ENCODE data around the gene SMARCD1.

SMARCD1 gene

DNA sequence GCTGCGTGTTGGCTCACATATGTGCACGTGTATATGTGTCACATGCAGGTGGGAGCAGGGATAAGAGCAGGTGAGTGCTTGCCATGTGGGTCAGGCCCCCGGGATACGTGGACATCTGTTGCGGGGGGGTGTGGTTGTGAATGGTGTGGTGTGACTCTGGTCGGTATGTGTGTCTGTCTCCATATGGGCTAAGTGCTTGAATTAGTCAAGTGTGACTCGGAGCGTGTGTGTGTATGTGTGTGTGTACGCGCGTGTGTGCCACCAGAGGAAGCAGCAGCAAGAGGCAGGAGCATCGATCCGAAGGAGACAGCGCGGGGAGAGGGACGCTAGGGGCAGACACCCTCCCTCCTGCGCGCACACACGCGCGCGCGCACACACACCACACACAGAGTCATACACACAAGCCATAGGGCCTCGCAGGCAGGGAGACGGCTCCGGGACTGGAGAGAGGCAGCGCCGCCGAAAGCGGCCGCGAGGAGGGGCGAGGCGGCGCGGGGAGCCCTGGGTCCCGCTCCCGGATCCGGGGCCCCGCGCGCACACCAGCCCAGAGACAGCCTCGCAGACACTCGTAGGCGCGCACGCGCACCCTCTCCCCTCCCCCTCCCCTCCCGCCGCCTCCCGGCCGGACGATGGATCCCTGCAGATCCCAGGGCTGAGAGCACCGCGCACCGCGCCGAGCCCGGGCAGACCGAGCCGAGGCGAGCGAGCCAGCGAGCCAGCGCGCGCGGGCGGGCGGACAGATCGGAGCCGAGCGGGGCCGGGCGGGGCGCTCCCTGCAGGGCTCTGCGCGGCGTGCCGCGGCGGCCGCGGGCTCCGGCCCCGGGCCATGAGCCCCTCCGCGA is 27.9 kb upstream of the SMARCD1 start, which contains the start of gene ASIC1:
TSS of gene ASIC1 (plus strand) at position 597 of the 842 bp plus-strand sequence. CDS start 1,171 bp downstream, outside the sequence.
- DNase-seq: peak; percentile 46

DNA sequence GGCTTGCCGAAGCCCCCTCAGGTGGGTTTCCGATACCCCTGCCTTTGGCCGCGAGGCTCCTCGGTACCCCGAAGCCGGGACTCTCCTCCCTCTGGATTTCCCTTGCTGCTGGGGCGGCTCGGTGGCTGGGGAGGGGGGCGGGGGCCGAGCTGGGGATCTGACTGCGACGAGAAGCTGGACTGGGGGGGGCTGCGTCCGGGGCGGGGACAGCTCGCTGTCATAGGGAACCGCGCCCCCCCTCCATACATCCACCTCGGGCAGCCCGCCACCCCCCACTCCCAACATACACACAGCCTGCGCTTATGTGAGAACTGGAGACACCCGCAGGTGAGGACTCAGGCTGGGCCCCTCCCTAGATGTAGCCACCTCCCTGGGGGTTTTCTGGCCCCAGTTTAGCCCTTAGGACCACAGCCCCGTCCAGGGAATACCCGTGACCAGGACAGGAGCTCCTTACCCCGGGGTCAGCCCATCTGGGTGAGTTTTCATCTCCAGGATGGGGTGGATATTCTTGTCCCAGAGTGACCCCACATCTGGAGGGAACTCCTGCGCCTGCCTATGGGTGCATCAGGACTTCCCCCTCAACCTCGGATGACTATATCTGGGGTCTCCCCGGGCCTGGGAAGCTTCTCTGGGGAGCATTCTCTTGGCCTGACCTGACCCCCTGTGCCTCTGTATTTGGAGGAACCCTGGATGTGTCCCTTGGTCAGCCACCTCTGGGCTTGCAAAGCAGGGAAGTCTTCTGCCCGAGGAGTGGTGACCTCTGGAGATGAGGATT is 27.1 kb upstream of the SMARCD1 start:
- no peak for DNase-seq

DNA sequence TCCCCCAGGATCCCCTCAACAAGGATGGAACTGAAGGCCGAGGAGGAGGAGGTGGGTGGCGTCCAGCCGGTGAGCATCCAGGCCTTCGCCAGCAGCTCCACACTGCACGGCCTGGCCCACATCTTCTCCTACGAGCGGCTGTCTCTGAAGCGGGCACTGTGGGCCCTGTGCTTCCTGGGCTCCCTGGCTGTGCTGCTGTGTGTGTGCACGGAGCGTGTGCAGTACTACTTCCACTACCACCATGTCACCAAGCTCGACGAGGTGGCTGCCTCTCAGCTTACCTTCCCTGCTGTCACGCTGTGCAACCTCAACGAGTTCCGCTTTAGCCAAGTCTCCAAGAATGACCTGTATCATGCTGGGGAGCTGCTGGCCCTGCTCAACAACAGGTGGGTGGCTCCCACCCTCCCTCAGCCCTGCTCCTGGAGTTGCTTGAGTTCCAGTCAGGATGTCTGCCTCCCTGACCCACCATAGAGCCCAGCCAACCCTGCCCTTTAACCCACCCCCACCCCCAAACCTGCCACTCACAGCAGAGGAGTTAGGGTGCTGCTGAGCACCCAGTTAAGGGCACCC is 26.3 kb upstream of the SMARCD1 start:
- DNase-seq: peak; percentile 55

DNA sequence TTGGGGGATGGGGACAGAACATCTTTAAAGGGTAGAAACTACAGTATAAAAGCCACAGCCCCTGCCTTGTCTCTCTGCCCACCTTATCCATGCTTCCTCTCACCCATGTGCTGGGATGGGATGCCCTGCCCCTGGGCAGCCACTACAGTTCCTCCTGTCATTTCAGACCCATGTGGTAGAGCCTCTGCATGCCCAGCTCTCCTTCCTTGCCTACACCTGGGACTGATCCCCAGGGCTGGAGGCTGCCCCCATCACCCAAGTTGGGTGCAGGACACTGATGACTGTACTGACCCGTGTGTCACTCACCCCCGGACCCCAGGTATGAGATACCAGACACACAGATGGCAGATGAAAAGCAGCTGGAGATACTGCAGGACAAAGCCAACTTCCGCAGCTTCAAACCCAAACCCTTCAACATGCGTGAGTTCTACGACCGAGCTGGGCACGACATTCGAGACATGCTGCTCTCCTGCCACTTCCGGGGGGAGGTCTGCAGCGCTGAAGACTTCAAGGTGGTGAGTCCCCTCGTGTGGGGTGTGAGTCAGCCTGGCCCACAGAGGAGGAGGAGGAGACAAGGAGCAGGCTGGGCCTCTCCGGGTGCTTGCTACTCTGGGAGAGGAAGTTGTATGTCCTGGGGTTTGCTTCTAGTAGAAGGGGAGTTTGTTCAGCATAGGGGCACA is 25.6 kb upstream of the SMARCD1 start:
- no peak for DNase-seq

DNA sequence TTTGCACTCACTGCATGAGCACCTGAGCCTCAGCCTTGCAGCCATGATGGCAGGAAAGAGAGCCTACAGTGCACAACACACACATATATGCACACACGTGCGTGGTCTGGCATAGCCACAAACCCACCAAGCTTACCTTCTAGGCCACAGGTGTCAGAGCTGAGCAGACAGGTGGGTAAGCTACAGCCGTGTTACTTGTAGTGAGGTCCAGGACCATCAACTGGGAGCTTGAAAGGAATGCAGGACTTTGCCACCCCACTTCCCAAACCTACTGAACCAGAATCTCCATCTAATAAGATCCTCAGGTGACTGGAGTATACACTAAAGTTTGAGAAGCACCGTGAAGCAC is 25.0 kb upstream of the SMARCD1 start:
- DNase-seq: no peak

DNA sequence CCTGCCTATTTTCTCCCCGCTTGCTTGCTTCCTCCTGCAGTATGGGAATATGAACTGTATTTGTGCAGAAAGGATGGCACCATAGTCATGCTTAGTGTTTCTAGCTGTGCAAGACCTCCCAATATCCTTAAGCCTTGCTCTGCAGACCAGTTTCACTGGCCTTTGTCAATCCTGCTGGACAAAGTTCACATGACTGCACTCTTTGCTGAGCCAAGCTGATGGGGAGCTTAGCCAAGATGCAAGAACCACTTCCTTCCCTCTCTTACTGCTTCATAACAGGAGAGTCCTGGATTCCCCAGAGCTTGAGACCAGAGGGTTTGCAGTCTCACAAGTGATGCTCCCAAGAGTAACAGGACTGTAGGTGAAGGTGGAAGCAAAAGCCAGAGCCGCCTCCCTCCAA is 24.0 kb upstream of the SMARCD1 start:
- no peak for DNase-seq

DNA sequence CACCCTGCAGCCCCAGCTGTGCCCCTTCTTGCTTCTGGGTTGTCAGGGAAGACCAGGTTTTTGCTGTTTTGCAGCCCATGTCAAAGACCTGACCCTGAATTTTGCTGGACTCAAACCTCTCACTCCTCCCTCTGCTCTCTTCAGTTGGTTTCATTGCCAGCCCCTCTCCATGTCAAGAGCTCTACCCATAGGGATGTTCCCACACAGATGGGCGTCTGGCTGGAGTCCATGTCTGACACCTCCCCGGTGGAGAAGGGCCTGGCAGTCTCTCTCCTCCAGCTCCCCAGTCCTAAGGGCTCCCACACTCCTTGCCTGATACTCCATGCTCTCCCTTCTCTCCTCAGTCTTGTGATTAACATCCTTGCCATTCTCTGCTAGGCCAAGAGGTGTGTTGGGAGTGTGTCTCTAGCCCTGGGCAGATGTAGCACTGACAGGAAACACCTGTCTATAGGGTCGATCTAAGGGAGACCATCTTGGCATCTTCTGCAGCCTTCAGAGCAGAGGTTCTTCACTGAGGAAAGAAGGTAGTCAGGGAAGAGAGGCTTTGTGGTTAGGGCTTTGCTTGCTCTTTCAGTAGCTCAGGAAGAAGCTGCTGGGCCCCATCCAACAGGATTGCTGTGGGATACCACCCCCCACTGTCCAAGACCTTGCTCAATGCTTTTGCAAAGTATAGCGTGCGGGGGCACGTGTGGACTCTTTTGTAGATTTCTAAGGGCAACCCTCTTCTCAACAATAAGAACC is 23.0 kb upstream of the SMARCD1 start:
- peak; percentile 12 for DNase-seq

DNA sequence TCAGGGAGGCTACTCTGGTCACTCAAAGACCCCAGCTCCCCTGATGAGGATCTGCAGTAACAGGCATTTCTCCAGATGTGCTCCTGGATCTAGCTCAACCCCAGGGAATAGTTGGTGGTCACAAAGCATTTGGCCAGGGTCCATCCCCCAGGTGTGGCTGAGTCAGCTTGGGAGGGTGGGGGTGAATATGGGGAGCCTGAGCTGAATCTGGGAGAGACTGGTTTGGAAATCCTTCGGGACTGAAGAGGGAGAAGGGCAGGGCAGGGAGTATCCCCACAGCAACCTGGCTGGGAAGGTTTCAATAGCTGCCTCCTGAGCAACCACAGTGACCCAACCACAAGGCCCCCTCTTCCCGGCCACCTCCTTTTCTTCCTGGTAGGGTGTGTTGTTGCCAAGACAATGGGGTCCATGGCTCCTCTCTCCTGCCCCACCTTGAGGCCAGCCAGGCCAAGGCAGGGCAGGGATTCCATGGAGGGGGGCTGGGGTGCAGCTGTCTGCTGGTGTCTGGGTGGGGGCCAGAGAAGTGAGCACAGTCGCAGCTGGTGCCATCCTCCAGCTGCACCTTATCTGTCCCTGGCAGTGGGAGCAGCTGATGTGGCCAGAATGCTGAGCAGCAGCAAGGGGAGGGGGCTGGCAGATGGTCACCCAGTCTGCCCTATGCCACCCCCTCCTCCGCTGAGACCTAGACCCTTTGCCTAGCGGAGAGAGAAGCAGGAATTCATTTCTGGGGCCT is 22.2 kb upstream of the SMARCD1 start:
- DNase-seq: no peak

DNA sequence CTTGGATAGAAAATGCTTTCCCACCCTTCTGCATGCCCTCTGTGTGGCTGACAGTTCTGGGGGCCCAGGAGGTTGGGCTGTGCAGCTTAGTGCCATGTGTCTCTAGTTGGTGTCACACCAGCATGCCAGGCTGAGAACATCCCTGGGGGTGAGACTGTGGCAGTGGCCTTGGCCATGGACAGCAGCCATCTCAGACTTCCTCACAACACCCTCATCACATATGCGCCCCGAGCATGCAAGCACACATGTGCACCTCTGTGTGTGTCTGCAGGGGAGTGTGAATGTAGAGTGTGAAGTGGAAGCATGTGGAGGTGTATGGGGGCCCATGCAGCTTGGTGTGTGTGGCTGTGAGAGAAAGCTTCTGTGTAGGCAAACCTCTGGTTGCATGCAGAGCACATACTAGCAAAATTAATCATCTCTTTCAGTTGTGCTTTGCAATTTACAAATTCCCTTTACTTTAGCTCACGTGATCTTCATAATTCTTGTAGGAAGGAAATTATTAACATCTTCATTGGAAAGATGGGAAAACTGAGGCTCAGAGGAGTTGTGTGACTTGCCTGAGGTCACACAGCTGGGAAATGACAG is 19.3 kb upstream of the SMARCD1 start:
- DNase-seq: no peak

DNA sequence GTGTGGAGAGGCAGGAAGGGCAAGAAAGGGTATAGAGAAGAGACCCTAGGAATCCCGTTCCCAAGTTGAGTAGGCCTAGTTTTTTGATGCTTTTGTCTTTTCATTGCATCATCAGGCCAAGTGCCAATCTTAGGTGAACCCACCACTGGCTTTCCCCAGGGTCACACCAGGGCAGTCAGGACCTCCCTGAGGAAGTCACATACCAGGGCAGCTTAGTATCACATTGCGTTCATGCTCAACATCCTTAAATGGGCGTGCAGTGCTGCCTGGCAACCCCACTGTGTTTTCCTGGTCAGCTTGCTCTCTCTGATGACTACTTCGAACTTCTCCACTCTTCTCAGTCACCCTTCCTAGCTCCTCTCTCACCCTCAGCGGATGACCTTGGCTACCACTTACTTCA is 18.7 kb upstream of the SMARCD1 start:
- no peak for DNase-seq

DNA sequence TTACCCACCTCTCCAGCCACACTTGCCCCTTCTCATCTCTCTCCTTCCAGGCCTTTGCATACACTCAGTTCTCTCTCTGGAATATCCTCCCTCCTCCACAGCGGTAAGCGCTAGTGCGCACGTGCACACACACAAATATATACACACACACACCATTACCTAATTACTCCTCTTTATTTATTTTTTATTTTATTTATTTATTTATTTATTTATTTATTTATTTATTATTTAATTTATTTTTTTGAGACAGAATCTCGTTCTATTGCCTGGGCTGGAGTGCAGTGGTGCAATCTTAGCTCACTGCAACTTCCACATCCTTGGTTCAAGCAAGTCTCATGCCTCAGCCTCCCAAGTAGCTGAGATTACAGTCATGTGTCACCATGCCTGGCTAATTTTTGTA is 16.1 kb upstream of the SMARCD1 start:
- DNase-seq: no peak

DNA sequence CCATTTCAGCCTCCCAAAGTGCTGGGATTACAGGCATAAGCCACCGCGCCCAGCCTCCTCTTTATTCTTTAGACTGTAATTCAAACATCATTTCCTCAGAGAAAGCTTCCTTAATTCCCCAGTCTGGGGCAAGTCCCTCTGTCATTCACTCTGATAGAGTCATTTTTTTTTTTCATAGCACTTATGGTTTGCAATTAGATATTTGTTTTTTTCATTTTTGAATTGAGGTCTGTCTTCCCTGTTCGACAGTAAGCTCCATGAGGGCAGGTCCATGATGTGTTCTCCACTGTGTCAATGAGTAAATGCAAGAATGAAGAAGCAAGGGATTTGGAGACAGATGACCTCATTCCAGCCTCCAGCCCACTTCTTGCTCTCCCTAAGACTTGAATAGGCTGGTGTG is 15.6 kb upstream of the SMARCD1 start:
- no peak for DNase-seq

DNA sequence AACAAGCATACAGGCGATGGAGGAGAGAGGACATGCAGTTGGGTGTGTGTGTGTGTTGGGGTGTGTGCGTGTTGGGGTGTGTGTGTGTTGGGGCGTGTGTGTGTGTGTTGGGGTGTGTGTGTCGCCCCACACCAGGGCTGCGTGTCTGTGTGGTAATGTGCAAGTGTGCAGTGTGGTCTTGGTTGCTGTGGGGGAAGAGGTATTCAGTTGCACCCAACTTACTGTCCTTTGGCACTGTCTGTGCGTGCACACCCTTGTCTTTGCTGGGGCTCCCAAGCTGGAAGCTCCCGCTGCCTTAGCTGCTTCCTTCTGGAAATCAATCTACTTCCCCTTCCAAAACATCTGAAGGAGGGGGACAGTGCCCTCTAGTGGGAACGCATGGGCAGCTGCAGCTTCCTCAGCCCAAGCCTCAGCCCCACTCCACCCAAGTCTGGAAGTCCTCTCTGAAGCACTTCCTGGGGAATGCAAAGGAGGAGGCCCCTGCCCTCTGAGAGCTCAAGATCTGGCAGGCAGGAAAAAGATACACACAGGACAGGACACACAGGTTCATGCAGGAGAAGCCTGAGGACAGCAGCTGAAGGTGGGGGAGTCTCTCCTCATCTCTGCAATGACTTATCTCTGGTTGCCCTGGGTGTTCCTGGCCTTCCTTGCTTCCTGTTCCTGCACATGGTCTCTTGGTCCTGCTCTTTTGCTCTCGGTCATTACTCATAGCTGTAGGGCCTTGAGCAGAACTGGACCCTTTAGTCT is 14.7 kb upstream of the SMARCD1 start:
- DNase-seq: peak; percentile 67

DNA sequence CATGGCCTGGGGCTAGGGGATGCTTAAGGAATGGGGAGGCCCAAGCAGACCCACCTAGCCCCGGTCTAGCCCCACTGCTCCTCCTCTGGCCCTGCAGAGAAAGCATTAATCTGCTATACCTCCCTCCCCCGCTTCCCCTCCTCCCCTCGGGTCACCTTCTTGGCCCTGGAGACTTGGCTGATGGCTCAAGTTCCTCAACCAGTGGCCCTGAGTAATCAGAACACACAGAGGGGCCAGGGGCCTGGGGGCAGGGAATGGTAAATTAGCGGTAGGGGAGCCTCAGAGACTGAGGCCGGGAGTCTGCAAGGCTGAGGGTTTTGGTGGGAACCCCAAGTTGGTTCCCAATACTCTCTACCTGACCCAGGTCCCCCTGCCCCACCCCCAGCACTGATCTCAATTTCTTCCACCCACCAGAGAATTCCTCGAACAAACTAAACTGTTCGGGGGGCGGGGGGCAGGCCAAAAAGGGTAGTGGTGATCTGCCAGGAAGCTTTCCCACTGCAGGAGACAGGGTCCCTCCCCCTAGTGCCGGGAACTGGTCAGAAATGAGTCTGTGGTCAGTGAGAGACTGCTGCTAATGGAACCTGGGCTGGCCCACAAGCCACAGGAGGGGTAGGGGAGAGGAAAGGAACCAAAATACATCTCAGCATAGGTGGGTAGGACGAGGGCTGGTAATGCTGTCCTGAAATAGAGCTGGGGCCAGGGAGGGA is 12.8 kb upstream of the SMARCD1 start:
- DNase-seq: no peak

DNA sequence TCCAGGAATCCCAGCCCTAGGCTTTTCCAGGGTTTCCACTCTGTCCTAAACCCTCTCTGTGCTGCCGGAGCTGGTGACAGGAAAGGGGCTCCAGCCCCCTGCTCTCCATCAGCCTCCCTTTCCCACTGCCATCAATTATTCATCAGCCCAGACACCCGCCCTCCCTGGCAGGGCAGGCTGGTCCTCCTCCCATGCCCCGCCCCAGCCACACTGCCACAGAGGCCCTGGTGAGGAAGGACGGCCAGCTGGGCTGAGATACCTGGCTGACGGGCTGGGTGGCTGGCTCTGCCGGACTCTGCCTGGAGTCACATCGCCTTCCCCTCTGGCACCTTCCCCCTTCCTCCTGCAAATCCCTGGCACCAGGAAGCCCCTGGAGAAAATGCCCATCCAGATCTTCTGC is 11.9 kb upstream of the SMARCD1 start:
- no peak for DNase-seq

DNA sequence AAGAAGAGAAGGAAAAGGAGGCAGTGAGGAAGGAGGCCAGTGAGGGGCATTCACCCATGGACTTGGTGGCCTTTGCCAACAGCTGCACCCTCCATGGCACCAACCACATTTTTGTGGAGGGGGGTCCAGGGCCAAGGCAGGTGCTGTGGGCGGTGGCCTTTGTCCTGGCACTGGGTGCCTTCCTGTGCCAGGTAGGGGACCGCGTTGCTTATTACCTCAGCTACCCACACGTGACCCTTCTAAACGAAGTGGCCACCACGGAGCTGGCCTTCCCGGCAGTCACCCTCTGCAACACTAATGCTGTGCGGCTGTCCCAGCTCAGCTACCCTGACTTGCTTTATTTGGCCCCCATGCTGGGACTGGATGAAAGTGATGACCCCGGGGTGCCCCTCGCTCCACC is 11.4 kb upstream of the SMARCD1 start:
- DNase-seq: no peak

DNA sequence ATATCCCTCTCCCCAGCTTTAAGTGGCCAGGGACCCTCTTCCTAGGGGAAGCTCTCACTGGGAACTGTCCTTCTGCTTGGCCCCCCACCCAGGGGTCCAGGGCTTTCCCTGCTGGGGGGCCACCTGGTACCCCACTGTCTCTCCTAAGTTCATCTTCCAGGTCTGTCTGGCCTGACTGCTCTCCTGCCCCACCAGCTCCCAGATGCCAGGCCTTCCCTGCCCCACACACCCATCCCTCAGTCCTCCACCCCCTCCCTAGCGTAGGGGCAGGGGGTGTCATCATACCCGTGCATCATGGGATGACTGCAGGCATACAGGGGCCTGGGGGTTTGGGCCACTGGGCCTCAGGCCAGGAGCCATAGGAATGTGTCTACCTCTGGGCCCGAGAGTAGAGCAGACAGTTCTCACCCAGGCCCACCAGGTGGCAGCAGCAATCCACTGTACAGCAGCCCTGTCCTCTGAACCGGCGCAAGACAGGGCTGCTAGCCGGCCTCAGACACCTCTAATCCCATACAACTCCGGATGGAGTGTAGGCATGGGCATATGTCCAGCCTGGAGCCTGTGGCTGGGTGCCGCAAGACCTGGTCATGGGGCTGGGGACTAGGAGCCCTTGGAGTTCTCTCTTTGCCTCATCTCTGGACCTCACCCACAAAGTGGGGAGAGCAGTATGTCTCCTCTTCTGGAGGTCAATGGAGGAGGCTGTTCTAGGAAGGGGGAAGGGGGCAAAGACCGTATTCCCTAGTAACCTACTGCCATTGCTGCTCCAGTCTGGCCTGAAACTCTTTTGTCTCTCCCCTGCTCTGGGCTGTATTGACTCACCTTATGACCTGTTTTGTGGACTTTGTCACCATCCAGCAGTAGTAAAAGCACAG is 10.0 kb upstream of the SMARCD1 start:
- peak; percentile 43 for DNase-seq

DNA sequence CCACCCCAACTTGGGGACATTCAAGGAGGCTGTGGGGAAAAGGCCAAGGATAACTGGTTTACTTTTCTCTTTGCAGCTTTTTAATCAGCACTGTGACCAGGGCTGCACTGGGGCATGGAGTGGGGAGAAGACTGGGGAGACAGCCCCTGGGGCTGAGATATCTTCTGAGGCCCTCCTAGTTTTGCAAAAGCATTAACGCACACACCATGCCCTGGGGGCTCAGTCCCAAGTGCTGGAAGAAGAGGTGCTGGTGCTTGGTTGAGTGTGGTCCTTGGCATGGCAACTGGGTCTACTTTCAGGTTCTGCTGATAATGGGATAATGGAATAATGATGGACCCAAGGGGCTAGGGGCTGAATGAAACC is 9.4 kb upstream of the SMARCD1 start:
- no peak for DNase-seq

DNA sequence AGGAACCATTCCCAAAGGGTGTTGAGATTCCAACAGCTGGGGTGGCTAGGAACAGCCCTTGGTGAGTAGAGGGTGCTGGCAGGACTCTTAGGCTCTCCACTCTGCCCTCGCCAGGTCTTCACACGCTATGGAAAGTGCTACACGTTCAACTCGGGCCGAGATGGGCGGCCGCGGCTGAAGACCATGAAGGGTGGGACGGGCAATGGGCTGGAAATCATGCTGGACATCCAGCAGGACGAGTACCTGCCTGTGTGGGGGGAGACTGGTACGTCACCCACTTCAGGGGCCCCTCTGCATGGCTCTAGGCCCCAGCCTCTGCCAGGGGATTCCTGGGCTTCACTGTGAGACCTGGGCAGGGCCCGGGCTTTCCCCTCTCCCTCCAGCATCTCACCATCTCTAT is 8.0 kb upstream of the SMARCD1 start:
- DNase-seq: no peak

Data from DMS79 treated with DMSO at 0.1 percent for 48 hours (cell line).